GM23338 (cell line): ENCODE results near the gene STT3B. TPM values are rescaled to one million over a fixed set of nuclear protein-coding genes. Genes with fewer than 3 reads are reported as not detected.

Experiments
- ATAC-seq: fragments of 200-7000 bp; cut with Tn5 transposase; 3 replicates; pipeline ENCODE4 v1.9.1; 2020
- DNase-seq: peaks from one replicate; pipeline ENCODE4 v3.0.0-alpha.2; 2015; ENCODE audit warnings: low spot score
- H2AFZ ChIP-seq: fragments of 200-600 bp; sonication (generic); 2 replicates; pipeline ENCODE4 v1.8.0; 2016; ENCODE audit warnings: antibody characterized with exemption, mild to moderate bottlenecking, moderate library complexity
- H3F3A ChIP-seq: fragments of 200-600 bp; sonication (generic); replicated peaks from 2 replicates; pipeline ENCODE4 v1.8.0; 2017; ENCODE audit warnings: antibody characterized with exemption, mixed run types, low read depth
- H3K27ac ChIP-seq: fragments of 200-600 bp; sonication (generic); 2 replicates; pipeline ENCODE4 v1.6.1; 2016; ENCODE audit warnings: low read depth
- H3K27me3 ChIP-seq: fragments of 200-600 bp; sonication (generic); 2 replicates; pipeline ENCODE4 v1.8.0; 2016; ENCODE audit warnings: mild to moderate bottlenecking, mixed run types, moderate library complexity; ENCODE audit not compliant: insufficient read depth
- H3K36me3 ChIP-seq: fragments of 200-600 bp; sonication (generic); 2 replicates; pipeline ENCODE4 v1.8.0; 2016; ENCODE audit warnings: mild to moderate bottlenecking; ENCODE audit not compliant: insufficient read depth
- H3K4me1 ChIP-seq: fragments of 200-600 bp; sonication (generic); 2 replicates; pipeline ENCODE4 v1.8.0; 2016; ENCODE audit warnings: mild to moderate bottlenecking, moderate library complexity; ENCODE audit not compliant: insufficient read depth
- H3K4me2 ChIP-seq: fragments of 200-600 bp; sonication (generic); 2 replicates; pipeline ENCODE4 v1.7.1; 2017; ENCODE audit warnings: mixed run types
- H3K4me3 ChIP-seq: fragments of 200-600 bp; sonication (generic); 2 replicates; pipeline ENCODE4 v1.6.1; 2016; ENCODE audit warnings: mixed run types
- H3K79me2 ChIP-seq: fragments of 200-600 bp; sonication (generic); replicated peaks from 2 replicates; pipeline ENCODE4 v1.8.0; 2017; ENCODE audit warnings: mild to moderate bottlenecking; ENCODE audit not compliant: insufficient read depth
- H3K9me2 ChIP-seq: fragments of 200-600 bp; sonication (generic); 2 replicates; pipeline ENCODE4 v1.8.0; 2017; ENCODE audit not compliant: insufficient read depth
- H4K20me1 ChIP-seq: fragments of 200-600 bp; sonication (generic); replicated peaks from 2 replicates; pipeline ENCODE4 v1.8.0; 2017; ENCODE audit warnings: mild to moderate bottlenecking; ENCODE audit not compliant: insufficient read depth
- H3K27ac Mint-ChIP-seq: 2 replicates; pipeline ENCODE4 v1.8.0; 2020; ENCODE audit warnings: inconsistent platforms, mild to moderate bottlenecking, moderate library complexity, mixed read lengths
- H3K27me3 Mint-ChIP-seq: 3 replicates; pipeline ENCODE4 v1.8.0; 2022; ENCODE audit warnings: low read depth, mild to moderate bottlenecking, moderate library complexity, mixed read lengths, inconsistent platforms; ENCODE audit not compliant: insufficient read depth, poor library complexity
- H3K36me3 Mint-ChIP-seq: 3 replicates; pipeline ENCODE4 v1.8.0; 2021; ENCODE audit warnings: low read depth, mild to moderate bottlenecking, inconsistent platforms, moderate library complexity, mixed read lengths
- H3K4me1 Mint-ChIP-seq: 3 replicates; pipeline ENCODE4 v1.8.0; 2020; ENCODE audit warnings: mild to moderate bottlenecking, inconsistent platforms, mixed read lengths
- H3K4me3 Mint-ChIP-seq: 3 replicates; pipeline ENCODE4 v1.8.0; 2021; ENCODE audit warnings: moderate library complexity, mild to moderate bottlenecking, inconsistent platforms, mixed read lengths
- H3K9me3 Mint-ChIP-seq: 3 replicates; pipeline ENCODE4 v1.8.0; 2020; ENCODE audit warnings: moderate library complexity, mild to moderate bottlenecking, inconsistent platforms, mixed read lengths
- CREB1 ChIP-seq: fragments of 250-450 bp; sonication (Bioruptor Pico); IDR thresholded peaks from 2 replicates; pipeline ENCODE4 v1.5.0; 2020; ENCODE audit warnings: low read depth, mild to moderate bottlenecking, moderate library complexity
- ETS1 ChIP-seq: IDR thresholded peaks from 2 replicates; pipeline ENCODE4 v1.6.1; 2016; ENCODE audit warnings: antibody characterized with exemption
- NANOG ChIP-seq: IDR thresholded peaks from 2 replicates; pipeline ENCODE4 v1.6.1; 2016; ENCODE audit warnings: antibody characterized with exemption, borderline replicate concordance
- REST ChIP-seq: IDR thresholded peaks from one replicate; pipeline ENCODE4 v1.6.1; 2018; ENCODE audit warnings: antibody characterized with exemption; ENCODE audit not compliant: unreplicated experiment
- STAT1 ChIP-seq: IDR thresholded peaks from one replicate; pipeline ENCODE4 v1.6.1; 2016; ENCODE audit warnings: antibody characterized with exemption; ENCODE audit not compliant: unreplicated experiment
- ZNF114 ChIP-seq: fragments of 250-450 bp; sonication (Bioruptor Pico); IDR thresholded peaks from 2 replicates; pipeline ENCODE4 v1.5.0; 2020; ENCODE audit warnings: mild to moderate bottlenecking, moderate library complexity
- ZNF462 ChIP-seq: fragments of 250-450 bp; sonication (Bioruptor Pico); IDR thresholded peaks from 2 replicates; pipeline ENCODE4 v1.5.0; 2020; ENCODE audit warnings: mild to moderate bottlenecking, moderate library complexity
- polyA plus RNA-seq: library from polyadenylated mRNA; unstranded; fragments of >200 nt; fragmentation: Nextera tagmentation; extraction: Ambion mirVana; gene quantifications from 2 replicates; pipeline ENCODE4 v1.2.1, GENCODE V29; 2016
- total RNA-seq: library from RNA; depleted of rRNA; stranded (reverse); fragments of >200 nt; shearing (Covaris generic); gene quantifications from 2 replicates; pipeline ENCODE4 v1.2.3, GENCODE V29; 2014

STT3B gene
- total and polyA plus RNA-seq, 2 experiments from 2014 or later: 44.1 to 167 TPM

GRCh38 chr3:31624083-31624709 lies 91.5 kb downstream of the STT3B start:
- peaks cover 29% of the 10 kb centered on the region for H3K4me1 ChIP-seq
- no peak overlapping the region for H3K27ac ChIP-seq
- no peaks in the 10 kb centered on the region for H3K27me3 ChIP-seq
- peak; percentile 10 for DNase-seq
- no peak overlapping the region for H2AFZ ChIP-seq
- ATAC-seq: peak; percentile 67
- Mint-ChIP-seq H3K4me1 (peaks cover 33% of the 10 kb centered on the region), H3K9me3 (no peaks in the 10 kb centered on the region), H3K4me3 (no peak overlapping the region), H3K36me3 (peaks cover 15% of the 10 kb centered on the region; the same call in 2 of the 3 replicates), H3K27ac (no peak overlapping the region), H3K27me3 (no peaks in the 10 kb centered on the region)
- no peak for TF ChIP-seq STAT1
- TF ChIP-seq CREB1 (CRISPR knock-in tag): no peak
- TF ChIP-seq REST: no peak
- no peak for TF ChIP-seq ETS1
- no peaks in the 10 kb centered on the region for H3K9me2 ChIP-seq
- no peaks in the 10 kb centered on the region for H3K79me2 ChIP-seq
- peak overlapping the region; percentile 23; the same call in 1 of the 2 replicates for H3K4me2 ChIP-seq
- no peaks in the 10 kb centered on the region for H4K20me1 ChIP-seq
- H3F3A ChIP-seq: no peaks in the 10 kb centered on the region
- H3K36me3 ChIP-seq: peaks cover 7% of the 10 kb centered on the region; the same call in 1 of the 2 replicates
- no peak overlapping the region for H3K4me3 ChIP-seq

- peaks cover 29% of the 10 kb centered on the region for H3K4me1 ChIP-seq
- H3F3A ChIP-seq: no peaks in the 10 kb centered on the region
- H3K27ac ChIP-seq: no peak overlapping the region
- ATAC-seq: peak; percentile 69
- no peak overlapping the region for H3K4me3 Mint-ChIP-seq
- H3K36me3 Mint-ChIP-seq: peaks cover 23% of the 10 kb centered on the region; the same call in 2 of the 3 replicates
- H3K27me3 ChIP-seq: no peaks in the 10 kb centered on the region
- no peak overlapping the region for H3K27ac Mint-ChIP-seq
- no peaks in the 10 kb centered on the region for H3K79me2 ChIP-seq
- peak overlapping the region; percentile 23 for H3K4me2 ChIP-seq
- H3K27me3 Mint-ChIP-seq: no peaks in the 10 kb centered on the region
- H3K4me3 ChIP-seq: no peak overlapping the region
- peaks cover 33% of the 10 kb centered on the region for H3K4me1 Mint-ChIP-seq
- no peaks in the 10 kb centered on the region for H4K20me1 ChIP-seq
- TF ChIP-seq NANOG (peak; percentile 38; the same call in 1 of the 2 replicates), ETS1 (no peak), ZNF114 (CRISPR knock-in tag) (no peak), ZNF462 (no peak)
- no peaks in the 10 kb centered on the region for H3K9me2 ChIP-seq
- peaks cover 7% of the 10 kb centered on the region; the same call in 1 of the 2 replicates for H3K36me3 ChIP-seq
- no peak for DNase-seq
- no peaks in the 10 kb centered on the region for H3K9me3 Mint-ChIP-seq
- H2AFZ ChIP-seq: no peak overlapping the region
Measured at GRCh38 chr3:31625358-31625757, 92.6 kb downstream of the STT3B start.
